IMR-90 (cell line): ENCODE results near the gene PIGA.

Source experiments
- BHLHE40 ChIP-seq: fragments of 150-350 bp; IDR thresholded peaks from 2 replicates; pipeline ENCODE4 v1.6.1; 2016; ENCODE audit warnings: mild to moderate bottlenecking, low read depth, low read length
- CHD1 ChIP-seq: IDR thresholded peaks from 2 replicates; pipeline ENCODE4 v1.6.1; 2012; ENCODE audit warnings: low read depth, low read length, improper control_type of control experiment
- CTCF ChIP-seq: conservative IDR thresholded peaks from 2 replicates; pipeline ENCODE4 v1.5.1; 2012; ENCODE audit warnings: mild to moderate bottlenecking, low read depth, low read length, improper control_type of control experiment
- ELK1 ChIP-seq: fragments of 150-350 bp; IDR thresholded peaks from 2 replicates; pipeline ENCODE4 v1.6.1; 2016; ENCODE audit warnings: low read depth, mild to moderate bottlenecking, low read length, moderate library complexity, borderline replicate concordance
- MXI1 ChIP-seq: IDR thresholded peaks from 2 replicates; pipeline ENCODE4 v1.6.1; 2012; ENCODE audit warnings: low read depth, mild to moderate bottlenecking, low read length, moderate library complexity, borderline replicate concordance
- POLR2A ChIP-seq: IDR thresholded peaks from 2 replicates; pipeline ENCODE4 v1.6.1; 2012; ENCODE audit warnings: mild to moderate bottlenecking, low read depth, low read length
- RCOR1 ChIP-seq: IDR thresholded peaks from 2 replicates; pipeline ENCODE4 v1.6.1; 2012; ENCODE audit warnings: mild to moderate bottlenecking, low read length, improper control_type of control experiment; ENCODE audit not compliant: insufficient replicate concordance
- RFX5 ChIP-seq: IDR thresholded peaks from 2 replicates; pipeline ENCODE4 v1.8.0; 2012; ENCODE audit warnings: low read depth, mild to moderate bottlenecking, low read length, moderate library complexity
- USF2 ChIP-seq: fragments of 150-350 bp; IDR thresholded peaks from 2 replicates; pipeline ENCODE4 v1.6.1; 2017; ENCODE audit warnings: mild to moderate bottlenecking, antibody characterized with exemption, low read length, low read depth

- no peak for TF ChIP-seq ELK1
- no peak for TF ChIP-seq CTCF
- TF ChIP-seq POLR2A: no peak
- no peak for TF ChIP-seq RCOR1
- no peak for TF ChIP-seq USF2
- TF ChIP-seq CHD1: no peak
- TF ChIP-seq RFX5: no peak
- no peak for TF ChIP-seq BHLHE40
- TF ChIP-seq MXI1: no peak
Measured at GRCh38 chrX:15277604-15278003, 57.7 kb downstream of the PIGA start.
